Large intestine (tissue), 3 donors: ENCODE data around the gene KLRK1. TPM values are rescaled to one million over a fixed set of nuclear protein-coding genes. Genes with fewer than 3 reads are reported as not detected.
"Not testable (repeated sequence)": the region's sequence is repeated elsewhere in the genome, so short reads cannot be mapped to it uniquely, and the experiment has no call there.

Experiments
- DNase-seq, 2 donors: peaks; one replicate each; pipeline versions ENCODE4 v3.0.0 to v3.0.0-alpha.2; 2013
- H3K27ac ChIP-seq: one replicate; pipeline ENCODE4 v1.5.1; 2013; ENCODE audit warnings: low read length
- H3K27me3 ChIP-seq: 2 replicates; pipeline ENCODE4 v1.6.1; 2013; ENCODE audit warnings: low read length; ENCODE audit not compliant: control insufficient read depth, insufficient read depth
- H3K36me3 ChIP-seq: 2 replicates; pipeline ENCODE4 v1.6.1; 2013; ENCODE audit warnings: low read length; ENCODE audit not compliant: control insufficient read depth, insufficient read depth
- H3K4me1 ChIP-seq: one replicate; pipeline ENCODE4 v1.6.1; 2013; ENCODE audit warnings: low read length; ENCODE audit not compliant: control insufficient read depth, insufficient read depth
- H3K4me3 ChIP-seq: one replicate; pipeline ENCODE4 v1.5.1; 2013; ENCODE audit warnings: low read length
- H3K9me3 ChIP-seq: one replicate; pipeline ENCODE4 v1.6.1; 2013; ENCODE audit warnings: mild to moderate bottlenecking, low read depth, low read length, moderate library complexity; ENCODE audit not compliant: control insufficient read depth
- WGBS: methylation state at CpG from one replicate; pipeline ENCODE4 v1.1.5; 2013; ENCODE audit warnings: low lambda C conversion rate; ENCODE audit not compliant: insufficient coverage; 5-methylcytosine and 5-hydroxymethylcytosine counted together
- polyA plus RNA-seq: library from polyadenylated mRNA; unstranded; fragments of 120-200 nt; gene quantifications from one replicate; pipeline ENCODE4 v1.2.1, GENCODE V29; 2013

The KLRK1 gene
- polyA plus RNA-seq, 1 donor: 4.2 TPM

GRCh38 chr12:10362828-10363657, 26.8 kb downstream of the KLRK1 start:
- H3K9me3 ChIP-seq: no peaks in the 10 kb centered on the region
- peaks cover 30% of the 10 kb centered on the region for H3K4me1 ChIP-seq
- H3K27ac ChIP-seq: peak overlapping the region; percentile 73
- H3K4me3 ChIP-seq: peak overlapping the region; percentile 52
- 15% methylated on average over 2 of the region's 9 CpGs for WGBS
- no peaks in the 10 kb centered on the region for H3K27me3 ChIP-seq
- DNase-seq: peak; percentile 7 to 66
- no peaks in the 10 kb centered on the region for H3K36me3 ChIP-seq

- H3K36me3 ChIP-seq: no peaks in the 10 kb centered on the region
- H3K9me3 ChIP-seq: no peaks in the 10 kb centered on the region
- no peaks in the 10 kb centered on the region for H3K27me3 ChIP-seq
- DNase-seq: peak in 1 of 2 donors; percentile 37
- H3K27ac ChIP-seq: peak overlapping the region; percentile 73
- H3K4me1 ChIP-seq: peaks cover 30% of the 10 kb centered on the region
- WGBS: 0% methylated on average over 1 of the region's 3 CpGs
- no peak overlapping the region for H3K4me3 ChIP-seq
Observed at GRCh38 chr12:10362325-10362724, 27.5 kb downstream of the KLRK1 start.

GRCh38 chr12:10361622-10362021, 28.2 kb downstream of the KLRK1 start:
- Histone ChIP-seq H3K9me3 (no peaks in the 10 kb centered on the region), H3K4me3 (no peak overlapping the region), H3K27ac (no peak overlapping the region), H3K4me1 (peaks cover 28% of the 10 kb centered on the region), H3K27me3 (no peaks in the 10 kb centered on the region), H3K36me3 (no peaks in the 10 kb centered on the region)
- peak in 1 of 2 donors; percentile 50 for DNase-seq
- no CpG with 5 or more reads among the region's 4 CpGs for WGBS

DNA sequence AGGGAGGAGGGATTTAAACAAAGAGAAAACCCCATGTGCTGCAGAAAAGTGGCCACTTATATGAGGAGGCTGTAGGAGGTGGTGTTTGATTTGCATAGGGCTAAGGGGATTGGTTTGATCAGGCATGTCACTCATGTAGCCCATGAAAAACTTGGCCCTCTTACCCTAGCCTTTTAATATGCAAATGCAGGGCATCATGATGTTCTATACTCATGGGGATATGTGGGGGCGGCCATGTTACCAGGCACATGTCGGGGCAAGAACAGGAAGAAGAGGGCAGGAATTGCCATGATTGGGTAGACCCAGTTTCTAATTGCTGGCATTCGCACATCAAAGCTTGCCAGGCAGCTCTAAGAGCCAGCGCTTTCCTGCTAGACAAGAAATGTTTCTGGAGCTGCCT, 28.8 kb downstream of the KLRK1 start:
- Histone ChIP-seq H3K27ac (no peak overlapping the region), H3K9me3 (no peaks in the 10 kb centered on the region), H3K4me3 (no peak overlapping the region), H3K4me1 (peaks cover 22% of the 10 kb centered on the region), H3K27me3 (no peaks in the 10 kb centered on the region), H3K36me3 (no peaks in the 10 kb centered on the region)
- no peak for DNase-seq
- WGBS: no CpG with 5 or more reads among the region's 4 CpGs

DNA sequence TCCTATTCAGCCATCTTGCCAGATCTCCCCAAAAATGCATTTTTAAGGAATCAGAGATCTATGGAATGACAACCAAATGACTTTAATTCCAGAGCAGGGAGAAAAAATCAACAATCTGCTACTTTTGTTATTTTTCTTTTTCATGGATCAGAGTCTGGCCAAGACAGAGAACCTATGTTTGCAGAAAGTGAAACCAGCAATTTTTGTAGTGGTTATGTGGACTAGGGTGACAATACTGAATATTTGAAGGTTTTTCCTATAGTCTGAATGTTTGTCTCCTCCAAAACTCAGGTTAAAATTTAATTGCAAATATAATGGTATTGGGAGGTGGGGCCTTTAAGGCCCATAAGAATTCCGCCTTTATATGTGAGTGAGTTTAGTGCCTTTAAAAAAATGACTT, 30.9 kb downstream of the KLRK1 start:
- Histone ChIP-seq H3K4me1 (peaks cover 15% of the 10 kb centered on the region), H3K27ac (no peak overlapping the region), H3K4me3 (no peak overlapping the region), H3K36me3 (no peaks in the 10 kb centered on the region), H3K9me3 (no peaks in the 10 kb centered on the region), H3K27me3 (no peaks in the 10 kb centered on the region)
- DNase-seq: no peak
- WGBS: no CpG with 5 or more reads among the region's 1 CpG

DNA sequence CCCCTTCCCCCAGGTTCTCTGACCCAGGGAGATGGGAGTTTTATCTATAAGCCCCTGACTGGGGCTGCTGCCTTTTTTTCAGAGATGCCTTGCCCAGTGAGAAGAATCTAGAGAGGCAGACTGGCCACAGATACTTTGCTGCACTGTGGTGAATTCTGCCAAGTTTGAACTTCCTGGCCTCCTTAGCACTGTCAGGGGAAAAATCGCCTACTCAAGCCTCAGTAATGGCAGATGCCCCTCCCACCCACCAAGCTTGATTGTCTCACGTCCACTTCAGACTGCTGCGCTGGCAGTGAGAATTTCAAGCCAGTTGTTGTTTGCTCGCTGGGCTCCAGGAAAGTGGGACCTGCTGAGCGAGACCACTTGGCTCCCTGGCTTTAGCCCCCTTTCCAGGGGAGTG, 31.7 kb downstream of the KLRK1 start:
- H3K9me3 ChIP-seq: no peaks in the 10 kb centered on the region

GRCh38 chr12:10354502-10354901, 35.3 kb downstream of the KLRK1 start:
- Histone ChIP-seq H3K27ac (no peak overlapping the region), H3K4me3 (no peak overlapping the region), H3K27me3 (no peaks in the 10 kb centered on the region), H3K9me3 (no peaks in the 10 kb centered on the region), H3K36me3 (no peaks in the 10 kb centered on the region), H3K4me1 (no peaks in the 10 kb centered on the region)
- DNase-seq: peak; percentile 11 to 29
- WGBS: no CpG with 5 or more reads among the region's 2 CpGs

More for the DNA sequence above, 31.7 kb downstream of the KLRK1 start:
- Histone ChIP-seq H3K36me3 (no peaks in the 10 kb centered on the region), H3K4me3 (no peak overlapping the region), H3K4me1 (peaks cover 9% of the 10 kb centered on the region), H3K27ac (no peak overlapping the region), H3K27me3 (no peaks in the 10 kb centered on the region)
- DNase-seq: no peak
- WGBS: no CpG with 5 or more reads among the region's 5 CpGs

- no peaks in the 10 kb centered on the region for H3K9me3 ChIP-seq
- H3K27me3 ChIP-seq: no peaks in the 10 kb centered on the region
- no peak overlapping the region for H3K4me3 ChIP-seq
- DNase-seq: no peak
- H3K27ac ChIP-seq: no peak overlapping the region
- no peaks in the 10 kb centered on the region for H3K36me3 ChIP-seq
- no CpG with 5 or more reads among the region's 4 CpGs for WGBS
- H3K4me1 ChIP-seq: no peaks in the 10 kb centered on the region
Observed at GRCh38 chr12:10354071-10354470, 35.8 kb downstream of the KLRK1 start.

DNA sequence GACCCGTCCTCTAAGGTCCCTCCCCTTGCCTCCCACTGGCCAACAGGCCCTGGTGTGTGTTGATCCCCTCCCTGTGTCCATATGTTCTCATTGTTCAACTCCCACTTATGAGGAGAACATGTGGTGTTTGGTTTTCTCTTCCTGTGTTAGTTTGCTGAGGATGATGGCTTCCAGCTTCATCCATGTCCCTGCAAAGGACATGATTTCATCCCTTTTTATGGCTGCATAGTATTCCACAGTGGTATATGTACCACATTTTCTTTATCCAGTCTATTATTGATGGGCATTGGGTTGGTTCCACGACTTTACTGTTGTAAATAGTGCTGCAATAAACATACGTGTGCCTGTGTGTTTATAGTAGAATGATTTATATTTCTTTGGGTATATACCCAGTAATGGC, 38.4 kb downstream of the KLRK1 start:
- H3K9me3 ChIP-seq, H3K36me3 ChIP-seq, H3K4me3 ChIP-seq, H3K27me3 ChIP-seq, DNase-seq, H3K4me1 ChIP-seq, H3K27ac ChIP-seq: not testable (repeated sequence)
- no CpG with 5 or more reads among the region's 3 CpGs for WGBS

DNA sequence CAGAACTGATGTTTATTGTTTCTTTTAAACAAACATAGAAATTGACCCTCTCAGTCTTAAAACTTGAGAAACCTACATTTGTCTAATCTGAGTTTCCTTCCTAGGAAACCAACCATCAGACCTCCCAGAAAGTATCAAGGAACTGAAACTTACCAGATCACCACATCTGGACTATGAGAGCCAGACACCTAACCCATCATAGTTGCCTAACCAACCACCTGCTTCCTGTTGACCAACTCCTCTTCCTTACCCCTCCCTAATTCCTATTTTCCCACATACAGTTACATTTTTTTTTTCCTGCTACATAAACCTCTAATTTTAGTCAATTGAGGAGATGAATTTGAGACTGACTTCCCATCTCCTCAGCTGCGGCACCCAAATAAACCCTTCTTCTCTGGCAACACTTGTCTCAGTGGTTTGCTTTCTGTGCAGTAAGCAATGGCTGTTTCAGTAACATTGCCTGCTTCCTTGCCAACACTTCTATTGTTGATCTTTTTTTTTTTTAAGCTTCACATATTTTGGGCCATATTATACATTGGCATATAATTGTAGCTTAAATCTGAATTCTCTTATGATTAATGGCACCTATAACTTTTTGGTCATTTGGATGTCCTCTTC, 47.8 kb downstream of the KLRK1 start:
- Histone ChIP-seq H3K4me1 (no peaks in the 10 kb centered on the region), H3K36me3 (no peaks in the 10 kb centered on the region), H3K9me3 (no peaks in the 10 kb centered on the region), H3K4me3 (no peak overlapping the region), H3K27me3 (no peaks in the 10 kb centered on the region), H3K27ac (no peak overlapping the region)
- WGBS: no CpG with 5 or more reads among the region's 1 CpG
- no peak for DNase-seq
